SK-N-SH (cell line): Measurements from ENCODE around the gene JMJD7. TPM values are rescaled to one million over a fixed set of nuclear protein-coding genes. Genes with fewer than 3 reads are reported as not detected.

Experiments
- CTCF ChIA-PET: fragments of 300-600, 350-600 bp; formaldehyde crosslinking; extraction: SDS; loops from one replicate; lab custom pipeline; 2021; lab: Yijun Ruan, JAX
- POLR2A ChIA-PET: fragments of 350-600 bp; sonication (Branson Sonifier 250); formaldehyde crosslinking; extraction: SDS; loops from one replicate; lab custom pipeline; 2020; ENCODE audit warnings: antibody characterized with exemption, inconsistent platforms; lab: Yijun Ruan, JAX
- DNase-seq: peaks from one replicate; pipeline ENCODE4 v3.0.0; 2012
- H2AFZ ChIP-seq: fragments of 200-600 bp; sonication (generic); 2 replicates; pipeline ENCODE4 v1.8.1; 2016; ENCODE audit warnings: antibody characterized with exemption, mild to moderate bottlenecking, low read depth
- H3F3A ChIP-seq: fragments of 200-600 bp; sonication (generic); replicated peaks from 2 replicates; pipeline ENCODE3; 2016; ENCODE audit warnings: antibody characterized with exemption, mild to moderate bottlenecking; ENCODE audit not compliant: insufficient read depth
- H3K27ac ChIP-seq, 2 experiments: fragments of 200-500 bp in 1 of 2; fragments of 200-600 bp in 1 of 2; sonication (Bioruptor generic) in 1 of 2; sonication (generic), shearing (Covaris generic) in 1 of 2; 2 replicates each; pipeline versions ENCODE4 v1.5.1 to v1.6.1; 2014 to 2016; ENCODE audit warnings: low read depth in 2 of 2, inconsistent platforms in 1 of 2, low read length in 1 of 2, mild to moderate bottlenecking in 1 of 2, mixed read lengths in 1 of 2
- H3K27me3 ChIP-seq: fragments of 200-600 bp; sonication (generic), shearing (Covaris generic); 2 replicates; pipeline ENCODE4 v1.6.1; 2016; ENCODE audit warnings: mixed run types; ENCODE audit not compliant: insufficient read depth
- H3K36me3 ChIP-seq, 2 experiments: fragments of 200-500 bp in 1 of 2; fragments of 200-600 bp in 1 of 2; sonication (Bioruptor generic) in 1 of 2; sonication (generic) in 1 of 2; replicated peaks in 1 of 2; 2 replicates each; pipeline versions ENCODE3 to v1.5.1; 2014 to 2016; ENCODE audit warnings: low read length in 1 of 2, mild to moderate bottlenecking in 1 of 2; ENCODE audit not compliant: insufficient read depth in 2 of 2, control insufficient read depth in 1 of 2
- H3K4me1 ChIP-seq, 2 experiments: fragments of 200-500 bp in 1 of 2; fragments of 200-600 bp in 1 of 2; sonication (Bioruptor generic) in 1 of 2; sonication (generic), shearing (Covaris generic) in 1 of 2; 2 replicates each; pipeline versions ENCODE4 v1.5.1 to v1.6.1; 2014 to 2016; ENCODE audit warnings: low read depth in 1 of 2, low read length in 1 of 2, mixed run types in 1 of 2; ENCODE audit not compliant: insufficient read depth in 2 of 2, control insufficient read depth in 1 of 2
- H3K4me2 ChIP-seq: fragments of 200-600 bp; sonication (generic), shearing (Covaris generic); 2 replicates; pipeline ENCODE4 v1.6.1; 2017; ENCODE audit warnings: mixed run types
- H3K4me3 ChIP-seq, 2 experiments: fragments of 200-500 bp in 1 of 2; fragments of 200-600 bp in 1 of 2; sonication (Bioruptor generic) in 1 of 2; sonication (generic), shearing (Covaris generic) in 1 of 2; 2 replicates each; pipeline versions ENCODE4 v1.5.1 to v1.8.1; 2014 to 2016; ENCODE audit warnings: low read depth in 2 of 2, inconsistent platforms in 1 of 2, low read length in 1 of 2, mild to moderate bottlenecking in 1 of 2, mixed read lengths in 1 of 2, moderate library complexity in 1 of 2
- H3K79me2 ChIP-seq: fragments of 200-600 bp; sonication (generic); 2 replicates; pipeline ENCODE4 v1.8.1; 2017; ENCODE audit warnings: mild to moderate bottlenecking; ENCODE audit not compliant: insufficient read depth
- H3K9ac ChIP-seq: fragments of 200-600 bp; sonication (generic); 2 replicates; pipeline ENCODE4 v1.6.1; 2017; ENCODE audit warnings: mixed run types
- H3K9me2 ChIP-seq: fragments of 200-600 bp; sonication (generic); 2 replicates; pipeline ENCODE4 v1.6.1; 2017; ENCODE audit warnings: mixed run types
- H3K9me3 ChIP-seq: fragments of 200-600 bp; sonication (generic); 2 replicates; pipeline ENCODE4 v1.6.1; 2017; ENCODE audit warnings: mixed run types, mild to moderate bottlenecking, moderate library complexity
- H4K20me1 ChIP-seq: fragments of 200-600 bp; sonication (generic); 2 replicates; pipeline ENCODE4 v1.6.1; 2017; ENCODE audit warnings: mild to moderate bottlenecking, mixed run types; ENCODE audit not compliant: insufficient read depth
- CTCF ChIP-seq: fragments of 200-600 bp; sonication (generic); IDR thresholded peaks from 2 replicates; pipeline ENCODE4 v1.6.1; 2017; ENCODE audit warnings: antibody characterized with exemption, mild to moderate bottlenecking, moderate library complexity
- ELF1 ChIP-seq: IDR thresholded peaks from 2 replicates; pipeline ENCODE4 v1.4.0; 2012
- FOSL2 ChIP-seq: IDR thresholded peaks from 2 replicates; pipeline ENCODE4 v1.4.0; 2012; ENCODE audit warnings: low read depth, mild to moderate bottlenecking, moderate library complexity, borderline replicate concordance
- FOXJ3 ChIP-seq: sonication (generic); formaldehyde crosslinking; IDR thresholded peaks from 2 replicates; pipeline ENCODE4 v1.5.1; 2020; ENCODE audit warnings: mild to moderate bottlenecking, missing genetic modification reagents
- FOXM1 ChIP-seq: IDR thresholded peaks from 2 replicates; pipeline ENCODE4 v1.4.0; 2012; ENCODE audit warnings: low read depth, mild to moderate bottlenecking
- JUND ChIP-seq: IDR thresholded peaks from 2 replicates; pipeline ENCODE4 v1.4.0; 2012
- MAX ChIP-seq: IDR thresholded peaks from 2 replicates; pipeline ENCODE4 v1.4.0; 2012; ENCODE audit warnings: low read depth
- NFIC ChIP-seq: IDR thresholded peaks from 2 replicates; pipeline ENCODE4 v1.4.0; 2012; ENCODE audit warnings: borderline replicate concordance
- NRF1 ChIP-seq: IDR thresholded peaks from 2 replicates; pipeline ENCODE4 v1.6.1; 2012; ENCODE audit warnings: low read depth, mild to moderate bottlenecking, low read length
- POLR2AphosphoS5 ChIP-seq: IDR thresholded peaks from 2 replicates; pipeline ENCODE4 v1.6.1; 2012; ENCODE audit warnings: low read depth, low read length
- RAD21 ChIP-seq: IDR thresholded peaks from 2 replicates; pipeline ENCODE4 v1.6.1; 2012; ENCODE audit warnings: mild to moderate bottlenecking, low read length
- RCOR1 ChIP-seq: fragments of 150-350 bp; IDR thresholded peaks from 2 replicates; pipeline ENCODE4 v1.6.1; 2017; ENCODE audit warnings: antibody characterized with exemption, low read length
- RXRA ChIP-seq: IDR thresholded peaks from 2 replicates; pipeline ENCODE4 v1.4.0; 2012; ENCODE audit warnings: low read depth, mild to moderate bottlenecking, borderline replicate concordance
- SIN3A ChIP-seq: IDR thresholded peaks from 2 replicates; pipeline ENCODE4 v1.6.1; 2012; ENCODE audit warnings: low read depth, mild to moderate bottlenecking, low read length, moderate library complexity, borderline replicate concordance
- TAF1 ChIP-seq: IDR thresholded peaks from 2 replicates; pipeline ENCODE4 v1.6.1; 2012; ENCODE audit warnings: low read depth, mild to moderate bottlenecking, low read length, moderate library complexity, borderline replicate concordance
- ZBTB33 ChIP-seq: IDR thresholded peaks from 2 replicates; pipeline ENCODE4 v1.4.0; 2012; ENCODE audit warnings: low read depth, borderline replicate concordance
- WGBS: methylation state at CpG from one replicate; pipeline ENCODE4 v1.1.6; 2017; ENCODE audit warnings: low lambda C conversion rate; 5-methylcytosine and 5-hydroxymethylcytosine counted together
- polyA plus RNA-seq, 3 experiments: library from polyadenylated mRNA; depleted of rRNA; stranded (reverse); fragments of >200 nt; gene quantifications; 2 replicates each; pipeline ENCODE4 v1.2.3, GENCODE V29; 2012
- TF ChIP-seq, protein P1 (sequence below): fragments of 150-350 bp; IDR thresholded peaks from 2 replicates; pipeline ENCODE4 v1.6.1; 2016; ENCODE audit warnings: mild to moderate bottlenecking, low read depth, low read length

The JMJD7 gene
- polyA plus RNA-seq, 1 of the 3 experiments (the other 2 are of a cell fraction): 6.5 TPM

DNA sequence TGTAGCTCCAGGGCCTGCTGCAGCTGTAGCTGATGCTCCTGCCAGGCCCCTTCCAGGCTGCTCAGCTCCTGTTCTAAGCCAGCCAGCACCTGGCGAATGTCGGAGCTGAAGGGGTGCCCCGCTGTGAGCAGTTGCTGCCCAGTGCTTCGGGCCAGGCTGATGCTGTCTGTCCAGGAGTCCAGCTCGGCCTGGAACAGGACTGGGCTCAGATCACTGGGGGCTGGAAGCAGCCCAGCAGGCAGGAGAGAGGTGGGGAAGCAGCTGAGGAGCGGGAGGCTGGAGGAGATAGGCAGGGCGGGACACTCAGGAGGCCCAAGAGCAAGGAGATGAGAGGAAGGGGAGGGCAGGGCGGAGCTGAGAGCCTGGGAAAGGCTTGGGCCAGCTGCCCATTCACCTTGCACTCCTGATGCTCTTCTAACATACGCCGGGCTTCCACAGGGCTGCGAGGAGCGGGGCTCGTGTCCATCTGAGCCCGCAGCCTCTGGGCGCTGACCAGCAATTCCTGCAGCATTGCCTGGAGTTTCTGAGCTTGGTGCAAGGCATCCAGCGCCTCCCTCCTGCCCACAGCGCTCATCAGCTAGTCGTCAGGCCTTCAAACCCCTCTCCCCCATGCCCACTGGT lies 34.0 kb downstream of the JMJD7 start:
- POLR2A ChIA-PET: interaction anchor here (0.6 to 1.7 kb wide), 3 partner anchors 9 to 14 kb away, joined by 3 to 6 read pairs (median 3); no protein-coding TSS in a partner anchor
- no peak for DNase-seq
- WGBS: 80% methylated on average over 17 of the region's 18 CpGs
- Histone ChIP-seq H3K4me1 (peaks cover 0 to 30% of the 10 kb centered on the region in 2 experiments; a peak in 1 of 4 replicates), H4K20me1 (no peaks in the 10 kb centered on the region), H3K36me3 (no peaks in the 10 kb centered on the region), H3K9ac (no peak overlapping the region), H3K79me2 (no peaks in the 10 kb centered on the region), H3K4me3 (no peak overlapping the region), H3F3A (no peaks in the 10 kb centered on the region), H3K27ac (peak overlapping the region in 1 of 2 experiments; percentile 28; a peak in 1 of 4 replicates), H3K9me3 (no peaks in the 10 kb centered on the region), H3K9me2 (no peaks in the 10 kb centered on the region), H3K4me2 (no peak overlapping the region), H2AFZ (no peak overlapping the region), H3K27me3 (no peaks in the 10 kb centered on the region)
- no peak for TF ChIP-seq CTCF
- no peak for TF ChIP-seq ZBTB33
- TF ChIP-seq NRF1: no peak
- TF ChIP-seq RCOR1: no peak
- no peak for TF ChIP-seq SIN3A
- no peak for TF ChIP-seq MAX
- TF ChIP-seq FOSL2: no peak
- TF ChIP-seq RAD21: no peak
- no peak for TF ChIP-seq RXRA
- no peak for TF ChIP-seq NFIC
- TF ChIP-seq JUND: no peak
- TF ChIP-seq FOXJ3: no peak
- TF ChIP-seq, protein P1, sequence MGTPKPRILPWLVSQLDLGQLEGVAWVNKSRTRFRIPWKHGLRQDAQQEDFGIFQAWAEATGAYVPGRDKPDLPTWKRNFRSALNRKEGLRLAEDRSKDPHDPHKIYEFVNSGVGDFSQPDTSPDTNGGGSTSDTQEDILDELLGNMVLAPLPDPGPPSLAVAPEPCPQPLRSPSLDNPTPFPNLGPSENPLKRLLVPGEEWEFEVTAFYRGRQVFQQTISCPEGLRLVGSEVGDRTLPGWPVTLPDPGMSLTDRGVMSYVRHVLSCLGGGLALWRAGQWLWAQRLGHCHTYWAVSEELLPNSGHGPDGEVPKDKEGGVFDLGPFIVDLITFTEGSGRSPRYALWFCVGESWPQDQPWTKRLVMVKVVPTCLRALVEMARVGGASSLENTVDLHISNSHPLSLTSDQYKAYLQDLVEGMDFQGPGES: no peak
- no peak for TF ChIP-seq FOXM1
- no peak for TF ChIP-seq TAF1
- no peak for TF ChIP-seq ELF1
- no peak for TF ChIP-seq POLR2AphosphoS5
- CTCF ChIA-PET: interaction anchor here (1.2 to 2.5 kb wide), 3 partner anchors 18 to 304 kb away, joined by 3 to 15 read pairs (median 3); no protein-coding TSS in a partner anchor
